Measurements from ENCODE around the gene LRRC61.
A peak's percentile ranks its signal among the peaks of the same experiment; 100 is the strongest.

LRRC61 gene

GRCh38 chr7:150363872-150364271 is 40.7 kb downstream of the LRRC61 start:
- no peak for DNase-seq (ENCODE audit: low read depth, low spot score)
- in situ Hi-C loops (cut with HindIII; ENCODE audit: low sequenced_read_pairs), result no loop called here
- no peak overlapping the region for H3K4me3 ChIP-seq (ENCODE audit: low read depth, low read length)
- TF ChIP-seq CTCF (IDR thresholded peaks at IDR 0.05; ENCODE audit: low read depth, low read length), result no peak

GRCh38 chr7:150365194-150365593 is 42.0 kb downstream of the LRRC61 start:
- in situ Hi-C loops (cut with HindIII; ENCODE audit: low sequenced_read_pairs), result no loop called here
- no peak for DNase-seq (ENCODE audit: low read depth, low spot score)
- TF ChIP-seq CTCF (IDR thresholded peaks at IDR 0.05; ENCODE audit: low read depth, low read length), result no peak
- no peak overlapping the region for H3K4me3 ChIP-seq (ENCODE audit: low read depth, low read length)

GRCh38 chr7:150365673-150366398 is 42.7 kb downstream of the LRRC61 start:
- no peak overlapping the region for H3K4me3 ChIP-seq (ENCODE audit: low read depth, low read length)
- in situ Hi-C loops (cut with HindIII; ENCODE audit: low sequenced_read_pairs), result no loop called here
- no peak for TF ChIP-seq CTCF (IDR thresholded peaks at IDR 0.05; ENCODE audit: low read depth, low read length)
- no peak for DNase-seq (ENCODE audit: low read depth, low spot score)

GRCh38 chr7:150367677-150368095 is 44.5 kb downstream of the LRRC61 start:
- TF ChIP-seq CTCF (IDR thresholded peaks at IDR 0.05; ENCODE audit: low read depth, low read length), result no peak
- DNase-seq (ENCODE audit: low read depth, low spot score), result no peak
- H3K4me3 ChIP-seq (ENCODE audit: low read depth, low read length), result peak overlapping the region; percentile 74
- in situ Hi-C loops (cut with HindIII; ENCODE audit: low sequenced_read_pairs), result no loop called here

- in situ Hi-C loops (cut with HindIII; ENCODE audit: low sequenced_read_pairs), result no loop called here
- peak; percentile 78 for DNase-seq (ENCODE audit: low read depth, low spot score)
- peak within 1 kb of the TSS; percentile 74 for H3K4me3 ChIP-seq (ENCODE audit: low read depth, low read length)
- TF ChIP-seq CTCF (IDR thresholded peaks at IDR 0.05; ENCODE audit: low read depth, low read length), result no peak
Observed at GRCh38 chr7:150368096-150368883, 45.1 kb downstream of the LRRC61 start, which contains the start of gene REPIN1. TSS of gene REPIN1 (plus strand) at chr7:150368822. CDS start at chr7:150369712, 890 bp downstream.

- in situ Hi-C loops (cut with HindIII; ENCODE audit: low sequenced_read_pairs), result no loop called here
- no peak for TF ChIP-seq CTCF (IDR thresholded peaks at IDR 0.05; ENCODE audit: low read depth, low read length)
- DNase-seq (ENCODE audit: low read depth, low spot score), result peak; percentile 63
- peak overlapping the region; percentile 74 for H3K4me3 ChIP-seq (ENCODE audit: low read depth, low read length)
Observed at GRCh38 chr7:150368884-150369747, 46.0 kb downstream of the LRRC61 start.

Measured in astrocyte of the spinal cord (primary cell).